Erythroblast (primary cell): ENCODE data around the gene UPK1A.

Source experiments
- GATA1 ChIP-seq: IDR thresholded peaks from 2 replicates; pipeline ENCODE4 v1.6.1; 2011; ENCODE audit warnings: low read depth, mild to moderate bottlenecking, control low read depth, low read length, moderate library complexity
- POLR2A ChIP-seq: IDR thresholded peaks from 2 replicates; pipeline ENCODE4 v1.6.1; 2011; ENCODE audit warnings: mild to moderate bottlenecking, low read length

DNA sequence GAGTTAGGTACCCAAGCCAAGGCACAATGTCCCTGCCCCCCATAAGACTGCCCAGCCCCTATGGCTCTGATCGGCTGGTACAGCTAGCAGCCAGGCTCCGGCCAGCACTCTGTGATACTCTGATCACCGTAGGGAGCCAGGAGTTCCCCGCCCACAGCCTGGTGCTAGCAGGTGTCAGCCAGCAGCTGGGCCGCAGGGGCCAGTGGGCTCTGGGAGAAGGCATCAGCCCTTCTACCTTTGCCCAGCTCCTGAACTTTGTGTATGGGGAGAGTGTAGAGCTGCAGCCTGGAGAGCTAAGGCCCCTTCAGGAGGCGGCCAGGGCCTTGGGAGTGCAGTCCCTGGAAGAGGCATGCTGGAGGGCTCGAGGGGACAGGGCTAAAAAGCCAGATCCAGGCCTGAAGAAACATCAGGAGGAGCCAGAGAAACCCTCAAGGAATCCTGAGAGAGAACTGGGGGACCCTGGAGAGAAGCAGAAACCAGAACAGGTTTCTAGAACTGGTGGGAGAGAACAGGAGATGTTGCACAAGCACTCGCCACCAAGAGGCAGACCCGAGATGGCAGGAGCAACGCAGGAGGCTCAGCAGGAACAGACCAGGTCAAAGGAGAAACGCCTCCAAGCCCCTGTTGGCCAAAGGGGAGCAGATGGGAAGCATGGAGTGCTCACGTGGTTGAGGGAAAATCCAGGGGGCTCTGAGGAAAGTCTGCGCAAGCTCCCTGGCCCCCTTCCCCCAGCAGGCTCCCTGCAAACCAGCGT, 48.5 kb downstream of the UPK1A start:
- no peak for TF ChIP-seq POLR2A
- no peak for TF ChIP-seq GATA1
